GM19328 (cell line): ENCODE data around the gene KCNC1.

Experiments used
- ATAC-seq: cut with Tn5 transposase; IDR thresholded peaks from one replicate; pipeline ENCODE4 v1.9.1; 2021; ENCODE audit warnings: mild to moderate bottlenecking, moderate library complexity; ENCODE audit not compliant: unreplicated experiment

KCNC1 gene

DNA sequence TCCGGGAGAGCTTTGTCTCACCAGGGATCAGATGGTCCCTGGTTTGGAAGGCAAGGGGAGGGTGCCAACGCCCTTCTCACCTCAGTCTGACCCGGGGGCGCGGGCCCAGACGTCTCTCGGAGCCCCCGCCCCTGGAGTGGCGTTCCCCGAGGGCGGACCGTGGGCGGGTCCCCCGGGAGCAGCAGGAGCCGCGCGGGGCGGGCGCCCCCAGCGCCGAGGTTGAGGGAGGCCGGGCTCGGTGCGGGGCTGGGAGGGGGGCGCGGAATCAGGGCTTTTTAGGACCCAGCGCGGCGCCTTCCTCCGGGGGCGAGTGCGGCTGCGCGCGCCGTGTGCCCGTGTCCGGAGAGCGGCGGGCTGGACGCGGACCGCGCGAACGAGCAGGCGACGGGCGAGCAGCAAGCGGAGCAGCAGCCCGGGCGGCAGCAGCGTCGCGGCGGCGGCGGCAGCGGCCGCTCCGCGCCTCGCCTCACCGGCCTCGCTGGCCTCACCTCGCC, at the start of gene KCNC1:
Gene KCNC1 (plus strand): TSS at position 364 of the 494 bp plus-strand sequence. CDS start 1,222 bp downstream, outside the sequence.
- ATAC-seq: no peak

DNA sequence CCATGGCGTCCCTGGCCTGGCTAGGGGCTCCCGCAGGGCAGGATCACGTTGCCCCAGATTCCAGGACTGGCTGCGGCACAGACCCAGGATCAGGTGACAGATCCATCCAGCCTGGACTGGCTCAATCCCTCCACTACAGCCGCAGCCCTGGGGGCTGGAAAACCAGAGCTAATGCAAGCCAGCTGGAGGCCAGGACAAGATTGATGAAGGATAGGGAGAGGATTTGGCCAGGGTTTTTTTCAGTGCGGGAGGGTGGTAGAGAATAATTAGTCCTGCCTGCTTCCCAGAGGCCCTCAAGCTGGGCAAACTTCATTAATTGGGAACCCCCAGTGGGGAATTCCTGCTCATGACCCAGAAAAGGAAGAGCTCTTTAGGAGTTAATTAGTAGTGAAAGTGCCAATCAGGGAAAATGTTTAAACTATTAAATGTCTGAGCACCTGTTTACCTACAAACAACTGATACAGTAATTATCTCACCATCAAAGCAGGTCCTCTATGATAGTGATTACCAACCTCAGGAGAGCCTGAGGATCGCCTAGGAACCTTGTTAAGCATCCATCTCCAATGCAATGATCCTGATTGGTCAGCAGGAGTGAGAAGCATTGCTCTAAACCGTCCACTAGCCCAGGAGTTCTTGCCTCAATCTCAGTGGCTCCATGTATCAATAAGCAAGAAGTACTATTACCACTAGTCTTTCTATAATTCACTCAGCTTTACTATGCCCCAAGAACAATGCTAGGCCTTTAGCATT, 48.2 kb upstream of the KCNC1 start:
- no peak for ATAC-seq

DNA sequence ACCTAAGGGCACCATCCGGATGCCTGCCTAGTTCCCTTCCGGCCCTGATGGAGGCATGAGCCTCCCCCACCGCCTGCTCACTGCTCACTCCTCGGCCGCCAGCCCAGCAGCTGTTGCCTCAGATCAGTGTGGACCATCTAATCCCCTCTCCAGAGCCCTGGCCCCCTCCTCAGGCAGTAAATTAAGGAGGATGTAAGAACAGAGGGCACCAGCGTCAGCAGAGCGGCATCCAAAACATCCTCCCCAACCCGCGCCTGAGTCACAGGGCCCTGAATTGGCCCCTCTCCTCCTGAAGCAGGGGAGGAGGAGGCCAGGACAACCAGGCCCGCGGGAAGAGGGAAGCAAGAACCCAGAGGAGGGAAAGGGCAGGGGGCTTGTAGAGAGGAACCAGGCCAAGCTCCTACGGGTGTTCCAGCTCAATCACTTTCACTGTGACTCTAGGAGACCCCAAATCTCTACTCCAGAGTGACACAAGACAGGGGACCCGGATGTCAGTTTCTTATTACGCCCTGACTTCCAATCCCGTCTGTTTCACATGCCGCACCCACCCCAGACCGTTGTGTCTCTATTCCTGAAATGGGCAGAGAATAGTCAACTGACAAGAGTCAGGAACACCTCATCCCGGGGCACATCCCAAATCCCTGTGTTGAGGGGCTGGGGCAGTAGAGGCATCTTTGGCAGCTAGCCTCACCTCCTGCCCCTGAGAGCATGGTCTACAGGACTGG, 46.5 kb upstream of the KCNC1 start:
- ATAC-seq: no peak

DNA sequence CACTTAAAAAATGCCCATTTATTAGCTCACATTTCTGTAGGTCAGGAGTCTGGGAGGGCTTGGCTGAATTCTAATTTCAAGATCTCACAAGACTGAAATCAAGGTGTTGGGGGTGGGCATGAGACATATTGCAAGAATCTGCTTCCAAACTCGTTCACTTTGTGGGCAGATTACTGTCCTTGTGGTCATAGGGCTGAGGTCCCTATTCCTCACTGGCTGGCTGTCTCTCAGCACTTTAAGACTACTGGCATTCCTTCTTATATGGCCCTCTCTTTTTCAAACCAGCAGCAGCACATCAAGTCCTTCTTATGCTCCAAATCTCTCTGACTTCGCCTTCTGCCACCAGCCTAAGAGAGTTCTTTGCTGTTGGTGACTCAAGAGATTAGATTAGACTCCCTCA, 43.0 kb upstream of the KCNC1 start:
- ATAC-seq: no peak

DNA sequence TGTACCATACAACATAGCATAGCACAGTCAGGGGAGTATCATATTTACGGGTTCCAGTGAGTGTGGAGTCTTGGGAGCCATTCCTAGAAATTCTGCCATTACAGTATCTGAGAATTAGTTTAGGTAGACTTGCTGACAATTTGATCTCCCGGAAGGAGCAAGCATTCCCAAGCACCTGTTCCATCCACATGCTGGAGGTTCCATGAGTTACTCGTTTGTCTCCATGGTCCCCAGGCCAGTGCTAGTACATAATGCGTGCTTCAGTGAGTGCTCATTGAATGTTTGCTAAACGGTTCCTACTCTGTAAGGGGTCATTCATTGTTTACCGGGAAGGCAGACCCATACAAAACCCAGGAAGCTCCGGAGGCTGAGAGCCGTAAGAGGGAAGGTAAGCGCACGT, 42.6 kb upstream of the KCNC1 start:
- ATAC-seq: no peak

DNA sequence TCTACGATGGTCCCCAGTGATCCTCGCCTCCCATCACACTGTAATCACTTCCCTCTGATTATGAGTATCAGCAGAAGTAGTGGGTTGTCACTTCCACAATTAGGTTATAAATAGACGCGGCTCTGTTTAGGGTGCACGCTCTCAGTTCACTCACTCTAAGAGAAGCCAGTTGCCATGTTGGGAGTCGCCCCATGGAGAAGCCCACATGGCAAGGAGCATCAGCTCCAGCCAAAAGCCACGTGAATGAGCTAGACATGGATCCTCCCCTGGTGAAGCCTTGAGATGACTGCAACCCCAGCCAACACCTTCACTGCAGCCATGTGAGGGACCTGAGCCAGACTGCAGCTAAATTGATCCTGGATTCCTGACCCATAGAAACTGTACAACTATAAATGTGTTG, 41.6 kb upstream of the KCNC1 start:
- no peak for ATAC-seq

DNA sequence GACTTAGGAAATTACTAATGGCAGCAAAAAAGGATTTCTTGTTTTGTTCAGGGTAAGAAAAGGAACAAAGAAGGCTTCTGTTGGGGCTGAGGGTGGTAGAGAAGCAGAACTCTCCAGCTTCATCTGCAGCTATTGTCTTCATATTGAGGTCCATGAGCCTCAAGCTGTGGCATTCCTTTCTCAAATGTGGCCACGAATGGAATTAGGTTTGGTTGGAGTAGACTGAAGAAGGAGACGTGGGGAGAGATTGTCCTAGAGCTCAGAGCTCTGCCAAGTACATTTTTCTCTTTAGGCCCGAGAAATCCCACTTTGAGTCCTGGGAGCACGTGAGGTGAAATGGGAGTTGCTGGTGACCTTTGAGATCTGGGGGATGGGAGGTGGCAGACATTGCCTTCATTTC, 41.0 kb upstream of the KCNC1 start:
- no peak for ATAC-seq

DNA sequence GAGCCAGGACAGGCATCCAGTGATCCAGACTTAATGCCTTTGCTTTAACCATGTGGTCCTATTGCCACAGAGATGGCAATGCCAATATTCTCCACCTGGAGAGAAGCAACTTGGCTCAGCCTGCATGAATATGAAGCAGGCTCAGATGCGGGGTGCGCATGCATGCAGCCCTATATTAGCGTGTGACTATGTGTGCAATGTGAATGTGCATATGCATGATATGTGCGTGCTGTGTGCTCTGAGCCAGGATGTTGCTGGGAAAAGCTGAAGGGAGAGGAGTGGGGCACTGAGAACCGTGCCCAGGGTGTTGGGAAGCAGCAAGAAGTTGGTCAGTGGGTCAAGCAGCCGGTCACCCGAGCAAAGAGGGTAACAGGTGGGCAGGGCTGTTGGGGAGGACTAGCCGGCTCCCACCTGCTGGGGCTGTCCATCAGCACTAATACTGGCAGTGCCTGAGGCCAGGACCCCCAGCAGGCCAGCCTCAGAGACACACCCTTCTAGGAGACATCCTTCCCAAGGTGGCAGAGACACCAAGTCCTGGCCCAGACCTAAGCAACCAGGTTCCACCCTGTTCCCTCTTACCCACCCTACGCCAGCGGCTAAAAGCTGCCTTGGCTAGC, 40.0 kb upstream of the KCNC1 start:
- no peak for ATAC-seq

DNA sequence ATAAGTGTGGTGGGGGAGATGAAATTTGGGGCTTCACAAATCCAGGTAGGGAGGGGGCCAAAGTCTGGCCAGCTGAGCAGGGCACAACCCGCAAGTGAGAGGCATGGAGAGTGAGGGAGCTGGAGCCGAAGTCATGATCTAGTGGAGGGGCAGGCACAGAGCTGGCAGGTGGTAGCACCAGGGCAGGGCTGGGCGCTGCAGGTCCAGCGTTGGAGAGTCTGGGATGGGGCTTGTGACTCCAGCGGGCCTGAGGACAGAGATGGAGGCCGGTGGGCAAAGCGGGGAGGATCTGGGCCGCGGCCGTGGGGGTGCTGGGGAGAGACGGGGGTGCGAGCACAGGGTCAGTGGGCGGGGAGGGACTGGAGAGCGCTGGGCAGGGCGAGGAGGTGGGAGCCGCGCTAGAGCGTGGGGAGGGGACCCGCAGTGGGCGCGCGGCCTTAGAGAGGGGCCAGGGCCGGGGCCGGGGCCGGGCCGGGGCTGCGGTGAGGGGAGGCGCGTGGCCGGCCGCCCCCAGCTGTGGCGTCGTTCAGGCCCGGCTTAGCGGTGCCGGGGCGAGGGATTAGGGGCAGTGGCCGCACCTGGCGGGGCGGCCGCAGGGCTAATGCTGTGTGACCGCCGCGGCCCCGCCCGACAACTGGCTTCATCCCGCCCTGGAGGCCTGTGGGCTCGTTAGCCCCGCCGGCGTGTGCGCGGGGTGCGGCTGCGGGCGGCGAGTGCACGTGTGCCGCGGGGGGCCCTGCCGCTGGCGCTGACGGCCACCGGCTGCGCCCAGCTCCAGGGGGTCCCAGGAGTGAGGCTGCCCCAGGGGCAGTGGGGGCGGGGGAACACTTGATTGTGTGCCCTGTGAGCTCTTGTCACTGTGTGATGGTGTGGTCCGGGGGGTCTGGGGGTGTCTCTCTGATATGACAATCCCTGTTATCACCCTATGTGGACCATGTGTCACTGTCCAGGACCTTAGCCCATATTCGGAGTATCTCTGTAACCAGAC, 38.8 kb upstream of the KCNC1 start:
- no peak for ATAC-seq

DNA sequence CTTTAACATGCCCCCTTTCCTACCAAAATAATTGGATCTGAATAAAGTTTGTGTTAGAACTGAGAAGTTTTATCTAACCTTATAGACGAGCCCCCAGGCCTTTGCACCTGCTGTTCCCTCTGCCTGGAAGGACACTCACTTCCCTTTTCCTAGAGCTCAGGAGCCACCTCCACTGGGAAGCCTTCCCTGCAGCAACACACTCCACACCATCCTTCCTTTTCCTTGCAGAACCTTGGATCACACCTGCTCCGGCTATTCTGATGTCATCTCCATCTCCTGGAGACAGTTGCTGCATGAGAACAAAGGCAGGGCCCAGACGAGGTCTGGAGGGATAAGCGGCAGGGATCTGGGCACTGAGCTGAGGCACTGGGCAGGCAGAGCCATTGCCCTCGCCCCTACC, 37.8 kb upstream of the KCNC1 start:
- ATAC-seq: no peak

DNA sequence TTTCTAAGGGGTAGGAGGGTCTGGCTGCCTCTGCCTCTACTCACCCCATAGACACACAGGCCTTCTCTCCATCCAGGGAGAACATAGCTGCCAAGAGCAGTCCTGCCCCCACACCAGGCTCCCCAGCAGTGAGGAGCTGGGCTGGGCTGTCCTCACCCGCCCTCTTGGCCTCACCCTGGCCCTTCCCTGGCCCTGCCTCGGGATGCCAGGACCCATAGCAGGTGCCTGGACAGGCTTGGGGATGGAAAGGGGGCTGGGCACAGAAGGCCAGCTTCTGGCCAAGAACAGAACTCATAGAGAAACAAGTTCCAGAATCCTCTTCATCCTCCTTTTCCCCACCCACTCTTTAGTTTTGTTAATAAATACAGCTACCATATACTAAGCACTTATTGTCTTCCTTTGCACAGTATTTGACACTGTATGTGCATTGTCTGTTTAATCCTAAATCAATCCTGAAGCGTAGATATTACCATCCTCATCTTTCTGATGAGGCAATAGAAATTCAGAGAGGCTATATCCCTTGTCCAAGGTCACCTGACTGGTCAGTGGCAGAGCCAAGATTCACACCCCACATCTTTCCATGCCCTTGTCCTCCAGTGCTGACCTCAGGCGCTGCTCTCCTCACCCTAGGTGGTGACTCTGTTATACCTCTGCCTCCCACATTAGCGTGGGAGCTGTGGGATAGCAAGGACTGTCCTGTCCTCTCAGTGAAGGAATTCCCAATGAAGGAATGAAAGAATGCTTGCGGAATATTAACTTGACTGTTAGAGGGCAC, 37.2 kb upstream of the KCNC1 start:
- ATAC-seq: no peak

DNA sequence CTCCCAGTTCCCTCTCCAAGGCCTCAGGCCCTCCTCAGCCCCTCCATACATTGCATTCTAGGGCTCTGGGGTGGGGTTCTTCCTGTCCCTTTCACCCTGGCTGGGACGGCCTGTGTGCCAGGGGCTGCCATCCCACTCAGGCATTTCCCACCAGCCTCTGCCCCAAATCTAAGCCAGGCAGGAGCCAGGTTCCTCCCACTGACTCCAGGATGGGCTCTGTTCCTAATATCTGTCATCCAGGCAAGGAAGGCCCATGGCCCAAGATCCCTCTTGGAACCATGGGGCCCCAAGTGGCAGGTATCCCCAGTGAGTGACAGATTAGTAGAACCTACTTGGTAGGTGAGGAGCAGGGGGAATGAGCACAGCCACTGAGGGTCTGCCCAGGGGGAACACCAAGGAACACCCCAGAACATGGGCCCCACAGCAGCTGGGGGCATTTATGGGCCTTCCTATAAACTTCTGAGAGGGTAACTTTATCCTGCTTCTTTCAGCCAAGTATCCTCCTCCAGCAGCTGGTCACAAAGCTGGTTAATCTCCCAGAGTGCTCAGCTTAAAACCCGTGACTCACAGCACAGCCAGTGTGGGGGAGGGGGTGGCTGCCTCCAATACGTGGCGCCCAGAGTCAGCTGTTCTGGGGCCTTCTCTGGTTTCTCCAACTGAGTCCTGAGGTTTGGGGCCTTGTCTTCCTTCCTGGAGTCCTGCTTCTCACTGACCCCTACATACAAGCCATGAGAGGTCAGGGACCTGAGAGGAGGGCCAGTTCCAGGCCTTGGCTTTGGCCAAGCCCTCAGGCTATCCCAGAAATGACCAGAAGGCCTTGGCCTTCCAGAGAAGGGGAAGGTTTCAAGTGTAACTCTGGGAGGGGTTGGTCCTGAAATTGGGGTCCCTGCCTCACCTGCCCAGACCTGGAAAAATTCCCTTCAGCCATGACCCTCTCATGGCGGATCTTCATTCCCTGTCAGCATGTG, 35.1 kb upstream of the KCNC1 start:
- no peak for ATAC-seq

DNA sequence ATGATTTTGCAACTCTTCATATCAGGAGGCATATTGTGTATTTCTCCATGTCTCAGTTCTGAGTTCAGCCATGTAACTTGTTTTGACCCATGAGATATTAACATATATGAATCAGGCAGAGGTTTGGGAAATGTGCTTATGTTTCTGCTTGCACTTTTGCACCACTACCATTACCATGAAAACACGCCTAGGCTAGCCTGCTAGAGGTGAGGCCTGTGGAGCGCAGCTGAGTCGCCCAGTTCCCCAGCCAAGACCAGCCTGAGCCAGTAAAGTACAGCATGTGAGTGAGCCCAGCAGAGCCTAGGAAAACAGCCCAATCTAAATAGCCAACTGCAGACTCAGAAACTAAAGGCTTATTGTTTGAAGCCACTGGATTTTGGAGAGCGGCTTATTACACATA, 33.6 kb upstream of the KCNC1 start:
- no peak for ATAC-seq

DNA sequence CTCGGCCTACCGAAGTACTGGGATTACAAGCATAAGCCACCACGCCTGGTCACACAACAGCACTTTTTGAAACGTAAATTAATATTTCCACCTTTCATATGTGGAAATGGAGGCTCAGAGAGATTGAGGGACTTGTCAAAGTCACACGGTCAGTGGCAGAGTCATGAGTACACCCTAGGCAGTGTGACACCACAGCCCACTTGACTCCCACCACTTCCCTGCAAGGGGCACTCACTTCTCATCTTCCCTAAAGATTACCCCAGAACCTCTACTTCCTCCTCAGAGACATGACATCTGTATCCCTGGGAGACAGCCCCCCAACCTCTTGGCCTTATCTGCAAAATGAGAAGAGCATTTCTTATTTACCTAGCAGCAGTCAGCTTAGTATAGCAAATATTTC, 31.7 kb upstream of the KCNC1 start:
- no peak for ATAC-seq

DNA sequence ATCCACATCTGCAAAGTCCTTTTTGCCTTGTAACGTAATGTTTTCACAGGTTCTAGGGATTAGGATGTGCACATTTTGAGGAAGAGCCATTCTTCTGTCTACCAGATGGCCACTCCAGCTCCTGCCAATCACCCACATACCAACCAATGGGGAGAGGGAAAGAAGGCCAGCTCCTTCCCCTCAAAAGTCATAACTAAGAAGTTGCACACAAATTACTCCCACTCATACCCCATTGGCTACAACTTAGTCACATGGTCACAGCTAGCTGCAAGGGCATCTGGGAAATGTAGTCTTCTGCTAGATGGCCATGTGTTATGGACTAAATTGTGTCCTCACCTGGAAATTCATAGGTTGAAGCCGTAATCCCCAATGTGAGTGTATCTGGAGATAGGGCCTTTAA, 30.6 kb upstream of the KCNC1 start:
- no peak for ATAC-seq

DNA sequence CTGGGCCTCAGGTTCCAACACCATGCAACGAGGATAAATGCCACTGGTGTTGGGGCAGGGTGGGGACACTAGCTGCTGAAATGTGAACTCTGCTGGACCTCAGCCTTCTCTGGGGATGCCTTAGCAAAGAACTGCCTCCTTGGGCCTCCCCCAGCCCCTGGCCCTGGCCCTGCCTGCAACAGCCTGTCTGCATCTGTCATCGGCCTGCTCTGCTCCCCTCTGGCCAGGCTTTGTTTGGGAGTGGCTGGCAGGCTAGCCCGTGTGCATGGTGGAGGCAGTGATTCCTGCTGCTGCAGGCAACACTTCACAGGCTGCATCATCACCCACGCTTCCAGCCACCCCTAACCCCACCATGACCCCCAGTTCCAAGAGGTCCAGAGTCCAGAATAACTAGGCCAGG, 26.8 kb upstream of the KCNC1 start:
- no peak for ATAC-seq

DNA sequence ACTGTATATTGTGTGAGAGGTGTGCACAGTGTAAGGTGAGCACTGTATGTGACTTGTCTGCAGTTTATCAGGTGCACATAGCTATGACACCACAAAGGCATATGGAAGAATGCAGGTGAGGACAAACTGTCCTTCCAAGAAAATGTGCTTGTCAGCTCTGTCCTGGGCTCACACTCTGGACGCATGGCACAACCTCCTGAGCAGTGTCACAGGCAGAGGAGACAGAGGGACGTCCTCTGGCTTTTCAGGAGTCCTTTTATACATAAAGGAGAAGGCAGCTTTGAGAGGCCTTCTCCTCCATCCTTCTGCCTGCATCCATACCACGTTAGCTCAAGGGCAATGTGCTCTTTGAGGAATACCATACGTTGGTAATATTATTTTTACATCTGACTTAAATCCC, 22.7 kb upstream of the KCNC1 start:
- ATAC-seq: no peak

DNA sequence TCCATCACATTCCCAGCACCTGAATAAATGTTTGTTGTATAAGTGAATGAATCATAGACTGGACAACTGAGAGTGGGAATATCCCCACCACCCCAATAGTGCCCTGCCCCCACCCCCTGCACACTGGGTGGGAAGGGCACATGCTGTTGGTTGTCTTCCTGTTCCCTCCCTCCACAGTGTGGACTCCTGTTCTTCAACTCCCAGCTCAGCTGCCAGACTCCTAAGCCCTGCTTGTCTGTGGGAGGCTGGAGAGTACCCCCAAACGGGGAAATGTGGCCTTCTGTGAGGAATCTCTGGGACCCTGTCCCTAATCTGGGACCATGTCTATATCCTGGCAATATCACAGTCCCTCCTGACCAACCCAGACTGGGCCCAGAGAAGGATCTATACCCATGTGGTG, 20.7 kb upstream of the KCNC1 start:
- ATAC-seq: no peak

DNA sequence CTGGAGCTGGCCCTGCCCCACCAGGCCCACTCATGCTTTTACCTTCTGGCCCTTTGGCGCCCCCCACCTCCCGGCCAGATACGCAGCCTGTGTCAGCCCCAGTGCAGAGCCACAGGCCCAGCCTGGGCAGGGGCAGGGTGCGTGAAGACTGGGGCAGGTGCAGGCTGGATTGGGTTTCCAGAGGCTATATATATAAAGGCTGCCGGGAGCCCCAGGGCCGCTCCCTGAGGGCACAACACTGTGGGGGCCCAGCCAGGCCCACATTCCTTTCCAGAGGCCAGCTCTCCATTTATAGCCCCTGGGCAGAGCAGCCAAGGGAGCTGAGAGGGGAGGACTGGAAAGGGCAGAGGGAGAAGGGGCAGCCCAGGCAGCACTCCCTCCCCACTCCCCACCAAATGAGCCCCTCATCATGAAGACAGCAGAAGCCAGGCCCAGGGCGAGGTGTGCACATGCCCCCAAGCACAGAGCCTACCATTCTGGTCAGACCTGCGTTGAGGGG, 20.2 kb upstream of the KCNC1 start:
- ATAC-seq: no peak
